ENCODE data around the gene CERT1.

DNA sequence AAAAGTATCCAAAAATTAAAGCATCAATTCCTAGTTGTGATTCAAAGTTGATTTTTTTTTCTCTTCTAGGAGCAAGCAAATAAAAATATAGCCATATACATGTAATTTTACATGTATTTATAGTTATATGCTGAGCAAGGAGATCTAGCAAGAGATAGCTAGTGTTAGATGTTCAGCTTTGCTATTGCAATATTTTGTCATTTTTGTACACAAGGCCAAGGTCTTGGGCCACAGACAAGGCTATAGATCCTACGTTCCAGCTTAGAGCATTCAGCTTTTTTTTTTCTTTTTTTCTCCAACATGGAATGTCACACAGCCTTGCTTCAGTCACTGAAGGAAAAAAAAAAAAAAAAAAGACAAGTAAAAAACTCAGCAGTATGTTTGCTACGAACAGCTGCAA, 137.6 kb downstream of the CERT1 start:
- TF ChIP-seq, protein P1, sequence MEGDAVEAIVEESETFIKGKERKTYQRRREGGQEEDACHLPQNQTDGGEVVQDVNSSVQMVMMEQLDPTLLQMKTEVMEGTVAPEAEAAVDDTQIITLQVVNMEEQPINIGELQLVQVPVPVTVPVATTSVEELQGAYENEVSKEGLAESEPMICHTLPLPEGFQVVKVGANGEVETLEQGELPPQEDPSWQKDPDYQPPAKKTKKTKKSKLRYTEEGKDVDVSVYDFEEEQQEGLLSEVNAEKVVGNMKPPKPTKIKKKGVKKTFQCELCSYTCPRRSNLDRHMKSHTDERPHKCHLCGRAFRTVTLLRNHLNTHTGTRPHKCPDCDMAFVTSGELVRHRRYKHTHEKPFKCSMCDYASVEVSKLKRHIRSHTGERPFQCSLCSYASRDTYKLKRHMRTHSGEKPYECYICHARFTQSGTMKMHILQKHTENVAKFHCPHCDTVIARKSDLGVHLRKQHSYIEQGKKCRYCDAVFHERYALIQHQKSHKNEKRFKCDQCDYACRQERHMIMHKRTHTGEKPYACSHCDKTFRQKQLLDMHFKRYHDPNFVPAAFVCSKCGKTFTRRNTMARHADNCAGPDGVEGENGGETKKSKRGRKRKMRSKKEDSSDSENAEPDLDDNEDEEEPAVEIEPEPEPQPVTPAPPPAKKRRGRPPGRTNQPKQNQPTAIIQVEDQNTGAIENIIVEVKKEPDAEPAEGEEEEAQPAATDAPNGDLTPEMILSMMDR (conservative IDR thresholded peaks at IDR 0.05; ENCODE audit: low read length), result no peak
- TF ChIP-seq EZH2phosphoT487 (IDR thresholded peaks at IDR 0.05; ENCODE audit: borderline replicate concordance, low read depth, low read length), result no peak

All from OCI-LY7 (cell line).